Measurements from ENCODE around the gene ZFP36.

ZFP36 gene

GRCh38 chr19:39407660-39408391 is 1.2 kb downstream of the ZFP36 start:
- TF ChIP-seq POLR2A (IDR thresholded peaks at IDR 0.05; ENCODE audit: low read length) (peak; percentile 75), GATA1 (IDR thresholded peaks at IDR 0.05; ENCODE audit: low read depth, low read length) (no peak)
- peak; percentile 57 to 70 for DNase-seq

GRCh38 chr19:39408392-39409207 is 2.0 kb downstream of the ZFP36 start:
- TF ChIP-seq GATA1 (IDR thresholded peaks at IDR 0.05; ENCODE audit: low read depth, low read length): no peak
- peak; percentile 87 for TF ChIP-seq POLR2A (IDR thresholded peaks at IDR 0.05; ENCODE audit: low read length)
- no peak for DNase-seq

- peak; percentile 67 to 83 for DNase-seq
- TF ChIP-seq POLR2A (IDR thresholded peaks at IDR 0.05; ENCODE audit: low read length): peak; percentile 95
- TF ChIP-seq GATA1 (IDR thresholded peaks at IDR 0.05; ENCODE audit: low read depth, low read length): no peak
Observed at GRCh38 chr19:39409208-39410016, 2.8 kb downstream of the ZFP36 start.

GRCh38 chr19:39410017-39410830 is 3.6 kb downstream of the ZFP36 start:
- TF ChIP-seq POLR2A (IDR thresholded peaks at IDR 0.05; ENCODE audit: low read length) (peak; percentile 86), GATA1 (IDR thresholded peaks at IDR 0.05; ENCODE audit: low read depth, low read length) (no peak)
- peak; percentile 57 to 73 for DNase-seq

DNA sequence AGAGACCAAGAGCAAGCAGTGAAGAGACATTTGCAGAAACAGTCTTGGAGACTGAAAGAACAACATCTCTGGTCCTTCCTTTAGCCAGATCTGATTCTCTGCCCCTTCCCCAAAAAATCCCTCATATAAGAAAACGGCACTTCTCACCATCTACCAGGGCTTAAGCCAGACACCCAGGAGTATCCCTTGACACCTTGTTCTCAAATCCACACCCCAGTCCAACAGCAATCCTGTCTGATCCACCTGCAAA is 4.1 kb downstream of the ZFP36 start:
- DNase-seq: no peak

DNA sequence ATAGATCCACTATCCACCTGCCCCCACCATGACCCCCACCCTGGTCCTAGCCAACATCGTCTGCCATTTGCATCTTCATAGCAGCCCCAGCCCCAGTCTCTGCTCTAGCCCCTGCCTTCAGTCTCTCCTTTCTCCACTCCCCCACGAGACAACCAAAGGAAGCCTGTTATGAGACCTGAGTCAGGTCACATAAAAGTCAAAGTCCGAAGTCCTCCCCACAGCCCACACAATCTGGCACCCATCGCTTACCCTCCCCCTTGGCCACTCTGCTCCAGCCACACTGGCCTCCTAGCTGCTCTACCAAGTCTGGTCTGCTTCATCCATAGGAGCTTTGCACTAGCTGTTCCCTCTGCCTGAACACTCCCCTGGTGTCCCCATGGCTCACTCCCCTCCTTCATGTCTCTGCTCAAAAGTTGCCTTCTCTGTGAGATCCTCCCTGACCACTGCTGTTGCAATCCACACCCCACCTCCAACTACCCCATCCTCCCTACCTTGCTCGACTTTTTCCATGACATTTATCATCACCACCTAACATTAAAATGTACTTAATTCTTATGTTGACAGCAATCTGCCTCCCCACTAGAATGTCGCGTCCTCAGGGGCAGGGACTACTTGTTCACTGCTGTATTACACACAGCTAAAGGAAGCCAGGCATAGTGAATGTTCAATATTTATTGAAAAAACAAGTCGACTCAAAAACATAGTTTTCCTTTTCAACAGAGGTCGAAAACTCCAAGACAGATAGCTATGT is 4.6 kb downstream of the ZFP36 start:
- DNase-seq: peak in 1 of 2 experiments; percentile 66
- TF ChIP-seq GATA1 (IDR thresholded peaks at IDR 0.05; ENCODE audit: low read depth, low read length): no peak
- no peak for TF ChIP-seq POLR2A (IDR thresholded peaks at IDR 0.05; ENCODE audit: low read length)

More for the DNA sequence above, 4.1 kb downstream of the ZFP36 start:
- TF ChIP-seq POLR2A (IDR thresholded peaks at IDR 0.05; ENCODE audit: low read length) (no peak), GATA1 (IDR thresholded peaks at IDR 0.05; ENCODE audit: low read depth, low read length) (no peak)

DNA sequence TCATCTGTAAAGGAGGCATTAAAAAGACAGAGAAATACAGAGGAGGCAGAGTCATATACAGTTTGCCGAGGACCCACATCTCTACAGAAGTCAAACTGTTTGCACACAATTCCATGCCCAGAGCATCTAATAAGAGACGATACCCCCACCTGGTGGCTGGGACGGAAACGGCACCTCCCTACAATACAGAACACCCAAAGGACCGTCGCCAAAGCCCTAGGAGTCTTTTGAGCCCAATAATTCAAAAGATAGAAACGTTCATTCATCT is 5.1 kb downstream of the ZFP36 start:
- peak; percentile 91 to 96 for DNase-seq
- TF ChIP-seq GATA1 (IDR thresholded peaks at IDR 0.05; ENCODE audit: low read depth, low read length) (no peak), POLR2A (IDR thresholded peaks at IDR 0.05; ENCODE audit: low read length) (no peak)

- TF ChIP-seq POLR2A (IDR thresholded peaks at IDR 0.05; ENCODE audit: low read length) (peak; percentile 85), GATA1 (IDR thresholded peaks at IDR 0.05; ENCODE audit: low read depth, low read length) (no peak)
Observed at GRCh38 chr19:39412100-39412866, 5.6 kb downstream of the ZFP36 start, which contains the start of gene PLEKHG2. TSS of gene PLEKHG2 (plus strand) at chr19:39412669. CDS start at chr19:39414087, 1,418 bp downstream.

DNA sequence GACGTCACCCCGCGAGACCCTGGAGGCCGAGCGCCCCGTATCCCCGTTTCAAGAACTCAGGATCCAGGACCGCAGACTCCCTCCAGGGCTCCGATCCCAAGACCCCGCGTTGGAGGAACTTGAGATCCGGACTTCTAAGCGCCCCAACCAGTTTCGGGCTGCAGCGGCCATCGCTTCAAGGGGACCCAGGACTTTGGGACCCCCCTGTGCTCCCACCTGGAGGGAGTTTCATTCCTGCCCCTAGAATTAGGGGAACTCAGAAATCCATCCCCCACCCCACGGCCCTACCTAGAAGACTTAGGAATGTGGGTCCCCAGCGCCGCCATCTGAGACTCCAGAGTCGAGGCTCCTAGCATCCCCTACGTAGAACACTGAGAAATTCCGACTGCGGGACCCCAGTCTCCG is 6.2 kb downstream of the ZFP36 start:
- TF ChIP-seq POLR2A (IDR thresholded peaks at IDR 0.05; ENCODE audit: low read length) (no peak), GATA1 (IDR thresholded peaks at IDR 0.05; ENCODE audit: low read depth, low read length) (no peak)
- DNase-seq: no peak

More at GRCh38 chr19:39412100-39412866, 5.6 kb downstream of the ZFP36 start, which contains the start of gene PLEKHG2:
- DNase-seq: peak; percentile 97

DNA sequence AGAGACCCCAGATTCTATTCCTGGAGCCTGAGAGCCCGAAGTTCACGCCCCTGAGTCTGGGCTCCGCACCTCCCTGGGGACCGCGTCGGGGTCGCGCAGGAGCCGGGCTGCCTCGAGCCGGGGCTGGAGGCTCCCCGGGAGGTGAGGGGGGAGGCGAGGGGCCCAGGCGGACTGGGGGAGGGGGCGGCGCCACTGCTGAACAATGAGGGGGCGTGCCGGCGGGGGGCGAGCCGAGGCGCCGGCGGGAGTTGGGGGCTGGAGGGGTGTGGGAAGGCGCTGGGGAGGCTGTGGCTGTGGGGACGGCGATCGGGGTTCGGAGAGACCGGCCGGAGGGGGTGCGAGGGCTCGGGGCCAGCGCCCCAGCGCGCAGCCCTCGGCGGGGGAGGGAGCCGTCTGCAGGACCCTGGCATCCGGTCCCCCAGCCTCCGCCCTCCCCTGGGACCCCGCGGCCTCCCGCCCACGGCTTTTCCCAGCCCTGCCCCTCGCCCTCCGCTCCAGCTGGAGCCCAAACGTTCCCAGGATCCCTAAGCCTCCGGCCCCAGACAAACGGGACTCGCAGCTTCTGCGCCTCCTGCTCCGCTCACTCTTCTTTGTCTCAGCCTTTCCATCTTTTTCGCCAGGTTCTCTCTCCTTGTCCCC is 6.7 kb downstream of the ZFP36 start:
- no peak for DNase-seq
- TF ChIP-seq GATA1 (IDR thresholded peaks at IDR 0.05; ENCODE audit: low read depth, low read length) (no peak), POLR2A (IDR thresholded peaks at IDR 0.05; ENCODE audit: low read length) (no peak)

DNA sequence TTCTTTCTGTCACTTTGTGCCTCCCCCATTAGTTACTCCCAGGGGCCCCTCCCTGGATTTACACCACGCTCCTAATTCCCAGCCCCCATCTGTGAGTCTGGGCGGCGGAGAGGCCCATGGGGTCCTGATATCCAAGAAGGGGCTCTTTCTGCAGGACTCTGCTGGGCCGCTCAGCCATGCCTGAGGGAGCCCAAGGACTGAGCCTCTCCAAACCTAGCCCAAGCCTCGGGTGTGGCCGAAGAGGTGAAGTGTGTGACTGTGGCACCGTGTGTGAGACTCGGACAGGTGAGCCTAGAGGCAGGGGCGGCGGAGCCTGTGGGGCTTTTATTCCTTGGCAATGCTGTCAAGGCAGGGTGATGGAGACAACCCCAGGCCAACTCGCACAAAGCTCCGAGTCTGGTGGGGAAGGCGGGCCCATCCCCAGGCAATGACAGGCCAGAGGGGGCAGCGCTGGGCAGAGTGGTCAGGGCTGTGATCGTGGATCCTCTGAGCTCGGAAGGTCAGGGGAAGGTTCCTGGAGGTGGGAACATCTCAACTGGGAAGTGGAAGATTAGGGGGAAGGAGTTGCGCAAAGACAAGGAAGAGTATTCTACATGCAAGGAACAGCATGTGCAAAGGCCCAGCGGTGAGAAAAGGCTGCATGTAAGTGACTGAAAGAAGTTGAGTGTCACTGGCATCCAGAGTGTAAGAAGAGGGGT is 7.4 kb downstream of the ZFP36 start:
- DNase-seq: no peak
- TF ChIP-seq POLR2A (IDR thresholded peaks at IDR 0.05; ENCODE audit: low read length) (no peak), GATA1 (IDR thresholded peaks at IDR 0.05; ENCODE audit: low read depth, low read length) (no peak)

Data from erythroblast (primary cell).